HepG2 (cell line): Measurements from ENCODE around the gene SNAP25. TPM values are rescaled to one million over a fixed set of nuclear protein-coding genes. Genes with fewer than 3 reads are reported as not detected.

ENCODE experiments used
- ATAC-seq: fragments of 200-7000 bp; cut with Tn5 transposase; 3 replicates; pipeline ENCODE4 v1.9.1; 2020; ENCODE audit warnings: mild to moderate bottlenecking, moderate library complexity
- BruUV-seq: library from RNA; stranded (reverse); fragments of 400-500 nt; replicated peaks from 2 replicates; lab custom pipeline; 2021; lab: Mats Ljungman, UMichigan
- CTCF ChIA-PET: fragments of 300-600 bp; formaldehyde crosslinking; extraction: SDS; loops from one replicate; lab custom pipeline; 2021; ENCODE audit warnings: low total read pairs, inconsistent platforms, low intra/inter-chr PET ratio; lab: Yijun Ruan, JAX
- POLR2A ChIA-PET: fragments of 350-600 bp; sonication (Branson Sonifier 250); formaldehyde crosslinking; loops from one replicate; lab custom pipeline; 2020; ENCODE audit warnings: antibody characterized with exemption, inconsistent platforms; lab: Yijun Ruan, JAX
- DNase-seq: peaks from one replicate; pipeline ENCODE4 v3.0.0-alpha.2; 2015; ENCODE audit warnings: low spot score
- FAIRE-seq: peaks from 3 replicates; lab custom pipeline; 2011; peaks lifted over from hg19 to GRCh38; lab: Jason Lieb, UNC
- H2AFZ ChIP-seq: one replicate; pipeline ENCODE4 v1.6.1; 2011; ENCODE audit warnings: low read length, inconsistent platforms
- H3K27ac ChIP-seq: fragments of 300-600 bp; 3 replicates; pipeline ENCODE4 v1.8.0; 2011; ENCODE audit warnings: mixed run types, mild to moderate bottlenecking, mixed read lengths, low read length, inconsistent platforms; ENCODE audit not compliant: insufficient read depth; ENCODE audit errors: extremely low read length
- H3K27me3 ChIP-seq, 2 experiments: fragments of 200-600 bp in 1 of 2; 2 replicates in 1 of 2; 3 replicates in 1 of 2; pipeline versions ENCODE4 v1.6.0 to v1.8.0; 2011; ENCODE audit warnings: low read length in 2 of 2, mild to moderate bottlenecking in 2 of 2, moderate library complexity in 2 of 2, inconsistent platforms in 1 of 2; ENCODE audit not compliant: insufficient read depth in 2 of 2, control insufficient read depth in 1 of 2
- H3K36me3 ChIP-seq, 2 experiments: fragments of 200-600 bp in 1 of 2; replicated peaks in 1 of 2; 2 replicates in 1 of 2; 3 replicates in 1 of 2; pipeline versions ENCODE4 v1.5.1 to v1.8.0; 2011; ENCODE audit warnings: low read length in 2 of 2, inconsistent platforms in 1 of 2; ENCODE audit not compliant: insufficient read depth in 2 of 2, control insufficient read depth in 1 of 2
- H3K4me1 ChIP-seq: 2 replicates; pipeline ENCODE4 v1.5.1; 2012; ENCODE audit warnings: low read length, inconsistent platforms; ENCODE audit not compliant: insufficient read depth
- H3K4me2 ChIP-seq: 2 replicates; pipeline ENCODE4 v1.6.0; 2011; ENCODE audit warnings: low read depth, low read length, inconsistent platforms
- H3K4me3 ChIP-seq, 3 experiments: fragments of 200-600 bp in 1 of 3; sonication (generic), shearing (Covaris generic) in 1 of 3; replicated peaks in 1 of 3; 2 replicates each; pipeline ENCODE4 v1.5.1; 2011 to 2016; ENCODE audit warnings: low read length in 3 of 3, inconsistent platforms in 2 of 3, low read depth in 2 of 3, mild to moderate bottlenecking in 2 of 3, control low read depth in 1 of 3, mixed read lengths in 1 of 3; ENCODE audit not compliant: insufficient read depth in 1 of 3
- H3K79me2 ChIP-seq: one replicate; pipeline ENCODE4 v1.6.1; 2011; ENCODE audit warnings: low read length, inconsistent platforms; ENCODE audit not compliant: insufficient read depth
- H3K9ac ChIP-seq: 2 replicates; pipeline ENCODE4 v1.6.0; 2011; ENCODE audit warnings: mild to moderate bottlenecking, low read depth, low read length, inconsistent platforms; ENCODE audit not compliant: insufficient read depth
- H3K9me3 ChIP-seq: 2 replicates; pipeline ENCODE4 v1.5.1; 2012; ENCODE audit warnings: mild to moderate bottlenecking, low read length
- H4K20me1 ChIP-seq: 2 replicates; pipeline ENCODE4 v1.6.0; 2011; ENCODE audit warnings: inconsistent platforms, mild to moderate bottlenecking, low read length, moderate library complexity; ENCODE audit not compliant: insufficient read depth
- AFF4 ChIP-seq: sonication (generic); formaldehyde crosslinking; IDR thresholded peaks from 2 replicates; pipeline ENCODE4 v1.4.0; 2020; ENCODE audit warnings: missing genetic modification reagents
- CBX5 ChIP-seq: sonication (generic); formaldehyde crosslinking; IDR thresholded peaks from 2 replicates; pipeline ENCODE4 v1.4.0; 2020; ENCODE audit warnings: missing genetic modification reagents, borderline replicate concordance
- ELF4 ChIP-seq: sonication (generic); formaldehyde crosslinking; IDR thresholded peaks from 2 replicates; pipeline ENCODE4 v1.5.0; 2020; ENCODE audit warnings: missing genetic modification reagents, mild to moderate bottlenecking, moderate library complexity, borderline replicate concordance
- HOXA5 ChIP-seq: sonication (generic); formaldehyde crosslinking; IDR thresholded peaks from 2 replicates; pipeline ENCODE4 v1.4.0; 2020; ENCODE audit warnings: missing genetic modification reagents
- KDM2A ChIP-seq: sonication (generic); formaldehyde crosslinking; IDR thresholded peaks from 2 replicates; pipeline ENCODE4 v1.4.0; 2020; ENCODE audit warnings: low read depth, missing genetic modification reagents, borderline replicate concordance
- SP4 ChIP-seq: sonication (generic); formaldehyde crosslinking; IDR thresholded peaks from 2 replicates; pipeline ENCODE4 v1.8.1; 2023; ENCODE audit warnings: mild to moderate bottlenecking, missing genetic modification reagents
- SRY ChIP-seq: sonication (generic); formaldehyde crosslinking; IDR thresholded peaks from 2 replicates; pipeline ENCODE4 v1.8.0; 2022; ENCODE audit warnings: mild to moderate bottlenecking, missing genetic modification reagents
- YEATS4 ChIP-seq: sonication (generic); formaldehyde crosslinking; IDR thresholded peaks from 2 replicates; pipeline ENCODE4 v1.4.0; 2020; ENCODE audit warnings: missing genetic modification reagents, borderline replicate concordance
- ZBTB40 ChIP-seq, 2 experiments: fragments of 450-650 bp in 1 of 2; sonication (generic) in 1 of 2; formaldehyde crosslinking in 1 of 2; IDR thresholded peaks; 2 replicates each; pipeline versions ENCODE4 v1.6.1 to v1.8.0; 2016 to 2022; ENCODE audit warnings: antibody characterized with exemption in 1 of 2, mild to moderate bottlenecking in 1 of 2, missing genetic modification reagents in 1 of 2
- ZNF33B ChIP-seq: sonication (generic); formaldehyde crosslinking; IDR thresholded peaks from 2 replicates; pipeline ENCODE4 v1.5.1; 2020; ENCODE audit warnings: mild to moderate bottlenecking, missing genetic modification reagents
- ZNF607 ChIP-seq: sonication (generic); formaldehyde crosslinking; IDR thresholded peaks from 2 replicates; pipeline ENCODE4 v1.5.1; 2020; ENCODE audit warnings: missing genetic modification reagents, mild to moderate bottlenecking, borderline replicate concordance
- ZNF713 ChIP-seq: sonication (generic); formaldehyde crosslinking; IDR thresholded peaks from 2 replicates; pipeline ENCODE4 v1.4.0; 2020; ENCODE audit warnings: mild to moderate bottlenecking, missing genetic modification reagents
- ZSCAN9 ChIP-seq: IDR thresholded peaks from 2 replicates; pipeline ENCODE4 v1.6.1; 2016; ENCODE audit warnings: borderline replicate concordance
- WGBS: methylation state at CpG from one replicate; pipeline ENCODE4 v1.1.6; 2017; ENCODE audit warnings: low lambda C conversion rate; 5-methylcytosine and 5-hydroxymethylcytosine counted together
- in situ Hi-C: cut with HindIII; loops from 2 replicates; pipeline ENCODE4 v1.10.0; 2017; ENCODE audit warnings: low pct_unique_long_range_greater_than_20kb; ENCODE audit not compliant: extremely low pct_ligation_motif_present
- intact Hi-C: fragments of 100-400 bp; cut with micrococcal nuclease; formaldehyde crosslinking; loops from one replicate; pipeline ENCODE4 v1.10.0; 2022; ENCODE audit not compliant: unreplicated experiment
- polyA plus RNA-seq, 8 experiments: library from polyadenylated mRNA; depleted of rRNA in 3 of 8; stranded (reverse) in 7 of 8; unstranded in 1 of 8; fragments of >200 nt; fragmentation: Illumina TruSeq in 4 of 8; extraction: Trizol in 4 of 8; gene quantifications; 2 replicates each; pipeline versions ENCODE4 v1.2.1 to v1.2.3, GENCODE V29; 2011 to 2016; ENCODE audit warnings: low read depth in 4 of 8, missing spikeins in 1 of 8, mixed read lengths in 1 of 8; ENCODE audit not compliant: insufficient read depth in 1 of 8
- total RNA-seq, 5 experiments: library from RNA; depleted of rRNA; stranded (reverse); fragments of >200 nt; fragmentation: Illumina TruSeq; extraction: Trizol; gene quantifications; 2 replicates each; pipeline ENCODE4 v1.2.3, GENCODE V29; 2016; ENCODE audit warnings: low read depth in 1 of 5

SNAP25 gene
- total and polyA plus RNA-seq, 2 of the 13 experiments (the other 11 are each of a cell fraction or from before 2014, with no cell fraction given), result not detected

GRCh38 chr20:10247440-10247839, 28.8 kb downstream of the SNAP25 start:
- BruUV-seq, result no TSS peak
- H3K4me2 ChIP-seq, result no peak overlapping the region
- ChIA-PET POLR2A (no interaction called here), CTCF (no interaction called here)
- no peaks in the 10 kb centered on the region for H3K4me1 ChIP-seq
- H3K27ac ChIP-seq, result no peak overlapping the region
- intact Hi-C loops, result no loop called here
- 49% methylated on average over 3 of the region's 3 CpGs for WGBS
- H3K79me2 ChIP-seq, result no peaks in the 10 kb centered on the region
- DNase-seq (no peak), ATAC-seq (no peak), FAIRE-seq (no peak)
- no peaks in the 10 kb centered on the region for H3K36me3 ChIP-seq
- no peak overlapping the region for H3K9ac ChIP-seq
- no peak overlapping the region for H2AFZ ChIP-seq
- no peaks in the 10 kb centered on the region for H4K20me1 ChIP-seq
- no peaks in the 10 kb centered on the region for H3K9me3 ChIP-seq
- in situ Hi-C loops, result no loop called here
- no peak overlapping the region for H3K4me3 ChIP-seq
- 0 out of 5 replicates have a peak, but pooled peaks cover 0 to 3% of the 10 kb centered on the region in 2 experiments for H3K27me3 ChIP-seq
- no peak for TF ChIP-seq SRY (CRISPR knock-in tag)
- TF ChIP-seq HOXA5, result no peak
- no peak for TF ChIP-seq CBX5 (CRISPR knock-in tag)
- no peak for TF ChIP-seq AFF4 (CRISPR knock-in tag)
- TF ChIP-seq KDM2A (CRISPR knock-in tag), result no peak
- no peak for TF ChIP-seq ZSCAN9 (CRISPR knock-in tag)
- no peak for TF ChIP-seq ZNF713 (CRISPR knock-in tag)
- no peak for TF ChIP-seq ZBTB40 (IDR thresholded peaks at IDR 0.05)
- no peak for TF ChIP-seq ZBTB40 (CRISPR knock-in tag; IDR thresholded peaks at IDR 0.05)
- TF ChIP-seq SP4 (CRISPR knock-in tag), result no peak
- no peak for TF ChIP-seq ELF4 (CRISPR knock-in tag)
- TF ChIP-seq ZNF33B (CRISPR knock-in tag), result no peak
- no peak for TF ChIP-seq YEATS4 (CRISPR knock-in tag)
- TF ChIP-seq ZNF607 (CRISPR knock-in tag), result no peak
